Measurements from ENCODE around the gene C1QTNF3.

The C1QTNF3 gene

GRCh38 chr5:34053133-34053532 is 10.1 kb upstream of the C1QTNF3 start:
- no CpG with 5 or more reads among the region's 2 CpGs for WGBS (ENCODE audit: insufficient coverage, insufficient read length)
- H3K9me3 ChIP-seq (ENCODE audit: control insufficient read depth, insufficient read depth, low read length), result no peaks in the 10 kb centered on the region
- H3K36me3 ChIP-seq (ENCODE audit: control insufficient read depth, insufficient read depth, low read length), result no peaks in the 10 kb centered on the region
- H3K4me1 ChIP-seq (ENCODE audit: control insufficient read depth, insufficient read depth, low read length), result no peaks in the 10 kb centered on the region
- H3K27me3 ChIP-seq (ENCODE audit: control insufficient read depth, insufficient read depth, low read length), result no peaks in the 10 kb centered on the region
- no peak overlapping the region for H3K27ac ChIP-seq (ENCODE audit: low read length)
- no peak for DNase-seq (ENCODE audit: low read depth, low spot score)
- no peak overlapping the region for H3K4me3 ChIP-seq (ENCODE audit: low read length)

- no peaks in the 10 kb centered on the region for H3K9me3 ChIP-seq (ENCODE audit: control insufficient read depth, insufficient read depth, low read length)
- no peak overlapping the region for H3K4me3 ChIP-seq (ENCODE audit: low read length)
- 0 out of 2 replicates have a peak, but pooled peaks cover 2% of the 10 kb centered on the region for H3K4me1 ChIP-seq (ENCODE audit: control insufficient read depth, insufficient read depth, low read length)
- H3K36me3 ChIP-seq (ENCODE audit: control insufficient read depth, insufficient read depth, low read length), result no peaks in the 10 kb centered on the region
- no CpG with 5 or more reads among the region's 4 CpGs for WGBS (ENCODE audit: insufficient coverage, insufficient read length)
- no peaks in the 10 kb centered on the region for H3K27me3 ChIP-seq (ENCODE audit: control insufficient read depth, insufficient read depth, low read length)
- no peak for DNase-seq (ENCODE audit: low read depth, low spot score)
- H3K27ac ChIP-seq (ENCODE audit: low read length), result no peak overlapping the region
Observed at GRCh38 chr5:34051374-34051980, 8.5 kb upstream of the C1QTNF3 start.

- Histone ChIP-seq H3K36me3 (ENCODE audit: control insufficient read depth, insufficient read depth, low read length) (no peaks in the 10 kb centered on the region), H3K27me3 (ENCODE audit: control insufficient read depth, insufficient read depth, low read length) (no peaks in the 10 kb centered on the region), H3K27ac (ENCODE audit: low read length) (no peak overlapping the region), H3K4me1 (ENCODE audit: control insufficient read depth, insufficient read depth, low read length) (0 out of 2 replicates have a peak, but pooled peaks cover 2% of the 10 kb centered on the region), H3K9me3 (ENCODE audit: control insufficient read depth, insufficient read depth, low read length) (no peaks in the 10 kb centered on the region), H3K4me3 (ENCODE audit: low read length) (no peak overlapping the region)
- no peak for DNase-seq (ENCODE audit: low read depth, low spot score)
Observed at GRCh38 chr5:34047774-34048572, 5.0 kb upstream of the C1QTNF3 start.

- Histone ChIP-seq H3K27ac (ENCODE audit: low read length) (no peak overlapping the region), H3K9me3 (ENCODE audit: control insufficient read depth, insufficient read depth, low read length) (no peaks in the 10 kb centered on the region), H3K4me3 (ENCODE audit: low read length) (no peak overlapping the region), H3K27me3 (ENCODE audit: control insufficient read depth, insufficient read depth, low read length) (no peaks in the 10 kb centered on the region), H3K4me1 (ENCODE audit: control insufficient read depth, insufficient read depth, low read length) (0 out of 2 replicates have a peak, but pooled peaks cover 2% of the 10 kb centered on the region), H3K36me3 (ENCODE audit: control insufficient read depth, insufficient read depth, low read length) (no peaks in the 10 kb centered on the region)
- WGBS (ENCODE audit: insufficient coverage, insufficient read length), result no CpG with 5 or more reads among the region's 4 CpGs
- DNase-seq (ENCODE audit: low read depth, low spot score), result no peak
Observed at GRCh38 chr5:34047143-34047542, 4.1 kb upstream of the C1QTNF3 start.

- 0 out of 2 replicates have a peak, but pooled peaks cover 2% of the 10 kb centered on the region for H3K4me1 ChIP-seq (ENCODE audit: control insufficient read depth, insufficient read depth, low read length)
- DNase-seq (ENCODE audit: low read depth, low spot score), result no peak
- H3K27me3 ChIP-seq (ENCODE audit: control insufficient read depth, insufficient read depth, low read length), result no peaks in the 10 kb centered on the region
- H3K4me3 ChIP-seq (ENCODE audit: low read length), result no peak overlapping the region
- no peak overlapping the region for H3K27ac ChIP-seq (ENCODE audit: low read length)
- H3K36me3 ChIP-seq (ENCODE audit: control insufficient read depth, insufficient read depth, low read length), result no peaks in the 10 kb centered on the region
- no peaks in the 10 kb centered on the region for H3K9me3 ChIP-seq (ENCODE audit: control insufficient read depth, insufficient read depth, low read length)
Observed at GRCh38 chr5:34045996-34046395, 3.0 kb upstream of the C1QTNF3 start.

- H3K4me1 ChIP-seq (ENCODE audit: control insufficient read depth, insufficient read depth, low read length), result 0 out of 2 replicates have a peak, but pooled peaks cover 2% of the 10 kb centered on the region
- H3K4me3 ChIP-seq (ENCODE audit: low read length), result no peak overlapping the region
- H3K27me3 ChIP-seq (ENCODE audit: control insufficient read depth, insufficient read depth, low read length), result no peaks in the 10 kb centered on the region
- no peak for DNase-seq (ENCODE audit: low read depth, low spot score)
- no CpG with 5 or more reads among the region's 3 CpGs for WGBS (ENCODE audit: insufficient coverage, insufficient read length)
- H3K27ac ChIP-seq (ENCODE audit: low read length), result no peak overlapping the region
- no peaks in the 10 kb centered on the region for H3K9me3 ChIP-seq (ENCODE audit: control insufficient read depth, insufficient read depth, low read length)
- no peaks in the 10 kb centered on the region for H3K36me3 ChIP-seq (ENCODE audit: control insufficient read depth, insufficient read depth, low read length)
Observed at GRCh38 chr5:34045023-34045422, 2.0 kb upstream of the C1QTNF3 start.

- DNase-seq (ENCODE audit: low read depth, low spot score), result no peak
- no CpG with 5 or more reads among the region's 7 CpGs for WGBS (ENCODE audit: insufficient coverage, insufficient read length)
- no peaks in the 10 kb centered on the region; the same call in 1 of the 2 replicates for H3K9me3 ChIP-seq (ENCODE audit: control insufficient read depth, insufficient read depth, low read length)
- no peaks in the 10 kb centered on the region for H3K36me3 ChIP-seq (ENCODE audit: control insufficient read depth, insufficient read depth, low read length)
- no peak overlapping the region for H3K4me3 ChIP-seq (ENCODE audit: low read length)
- 0 out of 2 replicates have a peak, but pooled peaks cover 1% of the 10 kb centered on the region for H3K4me1 ChIP-seq (ENCODE audit: control insufficient read depth, insufficient read depth, low read length)
- no peak overlapping the region for H3K27ac ChIP-seq (ENCODE audit: low read length)
- H3K27me3 ChIP-seq (ENCODE audit: control insufficient read depth, insufficient read depth, low read length), result no peaks in the 10 kb centered on the region
Observed at GRCh38 chr5:34042321-34042720, 692 bp downstream of the C1QTNF3 start.

- no peaks in the 10 kb centered on the region for H3K27me3 ChIP-seq (ENCODE audit: control insufficient read depth, insufficient read depth, low read length)
- H3K27ac ChIP-seq (ENCODE audit: low read length), result no peak overlapping the region
- DNase-seq (ENCODE audit: low read depth, low spot score), result no peak
- no peaks in the 10 kb centered on the region for H3K4me1 ChIP-seq (ENCODE audit: control insufficient read depth, insufficient read depth, low read length)
- no peaks in the 10 kb centered on the region for H3K36me3 ChIP-seq (ENCODE audit: control insufficient read depth, insufficient read depth, low read length)
- WGBS (ENCODE audit: insufficient coverage, insufficient read length), result no CpG with 5 or more reads among the region's 1 CpG
- H3K9me3 ChIP-seq (ENCODE audit: control insufficient read depth, insufficient read depth, low read length), result no peaks in the 10 kb centered on the region; the same call in 1 of the 2 replicates
- no peak overlapping the region for H3K4me3 ChIP-seq (ENCODE audit: low read length)
Observed at GRCh38 chr5:34041247-34041972, 1.6 kb downstream of the C1QTNF3 start.

GRCh38 chr5:34040472-34040871 is 2.5 kb downstream of the C1QTNF3 start:
- WGBS (ENCODE audit: insufficient coverage, insufficient read length), result no CpG with 5 or more reads among the region's 3 CpGs
- Histone ChIP-seq H3K36me3 (ENCODE audit: control insufficient read depth, insufficient read depth, low read length) (no peaks in the 10 kb centered on the region), H3K4me1 (ENCODE audit: control insufficient read depth, insufficient read depth, low read length) (no peaks in the 10 kb centered on the region), H3K4me3 (ENCODE audit: low read length) (no peak overlapping the region), H3K27me3 (ENCODE audit: control insufficient read depth, insufficient read depth, low read length) (no peaks in the 10 kb centered on the region), H3K27ac (ENCODE audit: low read length) (no peak overlapping the region), H3K9me3 (ENCODE audit: control insufficient read depth, insufficient read depth, low read length) (no peaks in the 10 kb centered on the region; the same call in 1 of the 2 replicates)
- no peak for DNase-seq (ENCODE audit: low read depth, low spot score)

GRCh38 chr5:34039398-34040157 is 3.4 kb downstream of the C1QTNF3 start:
- H3K4me1 ChIP-seq (ENCODE audit: control insufficient read depth, insufficient read depth, low read length), result no peaks in the 10 kb centered on the region
- H3K27me3 ChIP-seq (ENCODE audit: control insufficient read depth, insufficient read depth, low read length), result no peaks in the 10 kb centered on the region
- H3K36me3 ChIP-seq (ENCODE audit: control insufficient read depth, insufficient read depth, low read length), result no peaks in the 10 kb centered on the region
- DNase-seq (ENCODE audit: low read depth, low spot score), result no peak
- H3K4me3 ChIP-seq (ENCODE audit: low read length), result no peak overlapping the region
- no peak overlapping the region for H3K27ac ChIP-seq (ENCODE audit: low read length)
- no CpG with 5 or more reads among the region's 10 CpGs for WGBS (ENCODE audit: insufficient coverage, insufficient read length)
- no peaks in the 10 kb centered on the region; the same call in 1 of the 2 replicates for H3K9me3 ChIP-seq (ENCODE audit: control insufficient read depth, insufficient read depth, low read length)

Data from iPS DF 6.9 (cell line).